Measurements from ENCODE around the gene GCN1. TPM values are rescaled to one million over a fixed set of nuclear protein-coding genes. Genes with fewer than 3 reads are reported as not detected.

The GCN1 gene
- polyA plus RNA-seq, 4 donors: 12.3 to 47.9 (median 21.0) TPM

DNA sequence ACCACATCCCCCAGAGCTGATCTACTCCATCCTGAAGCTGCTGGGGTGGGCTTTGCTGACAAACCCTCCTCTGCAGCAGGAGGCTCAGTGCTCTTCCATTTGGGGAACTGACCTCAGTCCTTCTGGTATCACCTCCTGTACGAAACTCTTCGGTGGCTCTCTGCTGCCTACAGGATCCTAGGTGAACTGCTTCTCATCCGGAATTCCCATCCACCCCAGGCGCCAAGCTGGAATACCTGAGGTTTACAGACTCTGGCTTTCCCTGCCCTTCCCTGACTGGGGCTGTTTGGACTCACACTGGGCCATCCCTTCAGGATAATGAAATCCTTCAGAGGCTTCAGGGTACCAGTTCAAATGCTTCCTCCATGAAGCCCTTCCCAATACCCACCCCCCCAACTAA lies 26.2 kb downstream of the GCN1 start:
- FAIRE-seq (no peak), DNase-seq (no peak)
- H3K9me3 ChIP-seq (ENCODE audit: control insufficient read depth in 2 of 2, insufficient read depth in 1 of 2, low read depth in 1 of 2, low read length in 1 of 2): no peaks in the 10 kb centered on the region
- H3K27me3 ChIP-seq (ENCODE audit: control insufficient read depth in 3 of 3, insufficient read depth in 3 of 3, low read length in 3 of 3): no peaks in the 10 kb centered on the region
- no peak overlapping the region for H3K27ac ChIP-seq (ENCODE audit: low read depth in 1 of 3, low read length in 2 of 3)
- 94 to 100% (median 94%) methylated on average over 4 of the region's 4 CpGs for WGBS, 3 donors
- H3K4me1 ChIP-seq (ENCODE audit: control insufficient read depth in 3 of 3, insufficient read depth in 2 of 3, low read depth in 1 of 3, low read length in 2 of 3): no peaks in the 10 kb centered on the region
- H3K4me3 ChIP-seq (ENCODE audit: low read depth in 1 of 3, low read length in 3 of 3): no peak overlapping the region
- H3K36me3 ChIP-seq (ENCODE audit: control insufficient read depth in 3 of 3, insufficient read depth in 2 of 3, low read depth in 1 of 3, low read length in 3 of 3): peaks cover 11 to 77% (median 14%) of the 10 kb centered on the region in 3 donors

GRCh38 chr12:120167529-120168095 lies 26.9 kb downstream of the GCN1 start:
- no peaks in the 10 kb centered on the region for H3K9me3 ChIP-seq (ENCODE audit: control insufficient read depth in 2 of 2, insufficient read depth in 1 of 2, low read depth in 1 of 2, low read length in 1 of 2)
- 88 to 89% (median 88%) methylated on average over 6 of the region's 6 CpGs for WGBS, 3 donors
- DNase-seq (no peak), FAIRE-seq (no peak)
- H3K27me3 ChIP-seq (ENCODE audit: control insufficient read depth in 3 of 3, insufficient read depth in 3 of 3, low read length in 3 of 3): no peaks in the 10 kb centered on the region
- no peak overlapping the region for H3K4me3 ChIP-seq (ENCODE audit: low read depth in 1 of 3, low read length in 3 of 3)
- no peaks in the 10 kb centered on the region for H3K4me1 ChIP-seq (ENCODE audit: control insufficient read depth in 3 of 3, insufficient read depth in 2 of 3, low read depth in 1 of 3, low read length in 2 of 3)
- H3K36me3 ChIP-seq (ENCODE audit: control insufficient read depth in 3 of 3, insufficient read depth in 2 of 3, low read depth in 1 of 3, low read length in 3 of 3): peaks cover 10 to 79% (median 17%) of the 10 kb centered on the region in 3 donors
- no peak overlapping the region for H3K27ac ChIP-seq (ENCODE audit: low read depth in 1 of 3, low read length in 2 of 3)

DNA sequence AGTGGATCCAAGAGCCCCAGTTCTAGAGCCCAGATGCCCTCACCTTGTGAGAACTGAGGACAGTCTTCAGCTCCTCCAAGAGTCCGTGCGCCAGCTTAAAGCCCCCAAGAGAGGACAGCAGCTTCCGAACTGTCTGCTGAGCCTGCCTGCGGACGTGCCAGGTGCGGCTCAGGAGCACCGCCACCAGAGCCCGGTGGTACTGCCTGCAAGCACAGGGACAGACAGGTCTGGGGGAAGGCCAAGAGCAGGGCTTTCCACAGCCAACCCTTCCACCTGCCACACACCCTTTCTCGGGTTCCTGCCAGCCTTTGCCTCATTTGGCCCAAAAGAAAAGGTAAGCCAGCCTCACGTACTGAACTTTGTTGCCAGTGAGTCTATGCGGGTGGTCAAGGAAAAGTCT lies 30.2 kb downstream of the GCN1 start:
- no peaks in the 10 kb centered on the region for H3K27me3 ChIP-seq (ENCODE audit: control insufficient read depth in 3 of 3, insufficient read depth in 3 of 3, low read length in 3 of 3)
- H3K4me1 ChIP-seq (ENCODE audit: control insufficient read depth in 3 of 3, insufficient read depth in 2 of 3, low read depth in 1 of 3, low read length in 2 of 3): no peaks in the 10 kb centered on the region
- DNase-seq (no peak), FAIRE-seq (no peak)
- peaks cover 14 to 83% (median 24%) of the 10 kb centered on the region in 3 donors for H3K36me3 ChIP-seq (ENCODE audit: control insufficient read depth in 3 of 3, insufficient read depth in 2 of 3, low read depth in 1 of 3, low read length in 3 of 3)
- no peak overlapping the region for H3K27ac ChIP-seq (ENCODE audit: low read depth in 1 of 3, low read length in 2 of 3)
- H3K9me3 ChIP-seq (ENCODE audit: control insufficient read depth in 2 of 2, insufficient read depth in 1 of 2, low read depth in 1 of 2, low read length in 1 of 2): no peaks in the 10 kb centered on the region
- no peak overlapping the region for H3K4me3 ChIP-seq (ENCODE audit: low read depth in 1 of 3, low read length in 3 of 3)
- WGBS, 3 donors: 92 to 94% (median 94%) methylated on average over 11 of the region's 11 CpGs

DNA sequence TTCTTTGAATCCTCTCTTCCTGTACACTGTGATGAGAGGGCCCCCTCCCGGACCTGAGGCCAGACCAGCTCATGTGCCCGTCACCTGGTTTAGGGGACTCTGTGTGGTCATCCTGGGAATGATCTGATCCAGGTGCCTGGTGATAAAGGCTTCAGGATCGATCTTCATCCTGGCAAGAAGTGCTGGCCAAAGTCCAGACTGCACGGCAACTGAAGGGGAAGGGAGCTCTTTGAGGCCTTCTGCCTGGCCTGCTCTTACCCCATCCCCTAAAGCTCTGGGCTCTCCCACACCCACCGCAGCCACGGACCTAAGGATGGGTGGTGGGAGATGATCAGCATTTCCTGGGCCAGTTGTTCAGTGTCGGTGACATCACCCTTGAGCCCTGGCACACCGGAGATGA lies 31.8 kb downstream of the GCN1 start:
- no peaks in the 10 kb centered on the region for H3K9me3 ChIP-seq (ENCODE audit: control insufficient read depth in 2 of 2, insufficient read depth in 1 of 2, low read depth in 1 of 2, low read length in 1 of 2)
- DNase-seq: peak in 1 of 2 donors; percentile 10
- no peak overlapping the region for H3K4me3 ChIP-seq (ENCODE audit: low read depth in 1 of 3, low read length in 3 of 3)
- H3K27ac ChIP-seq (ENCODE audit: low read depth in 1 of 3, low read length in 2 of 3): no peak overlapping the region
- peaks cover 16 to 84% (median 26%) of the 10 kb centered on the region in 3 donors for H3K36me3 ChIP-seq (ENCODE audit: control insufficient read depth in 3 of 3, insufficient read depth in 2 of 3, low read depth in 1 of 3, low read length in 3 of 3)
- FAIRE-seq: no peak
- no peaks in the 10 kb centered on the region for H3K27me3 ChIP-seq (ENCODE audit: control insufficient read depth in 3 of 3, insufficient read depth in 3 of 3, low read length in 3 of 3)
- H3K4me1 ChIP-seq (ENCODE audit: control insufficient read depth in 3 of 3, insufficient read depth in 2 of 3, low read depth in 1 of 3, low read length in 2 of 3): no peaks in the 10 kb centered on the region
- 68 to 86% (median 72%) methylated on average over 8 of the region's 8 CpGs for WGBS, 3 donors

DNA sequence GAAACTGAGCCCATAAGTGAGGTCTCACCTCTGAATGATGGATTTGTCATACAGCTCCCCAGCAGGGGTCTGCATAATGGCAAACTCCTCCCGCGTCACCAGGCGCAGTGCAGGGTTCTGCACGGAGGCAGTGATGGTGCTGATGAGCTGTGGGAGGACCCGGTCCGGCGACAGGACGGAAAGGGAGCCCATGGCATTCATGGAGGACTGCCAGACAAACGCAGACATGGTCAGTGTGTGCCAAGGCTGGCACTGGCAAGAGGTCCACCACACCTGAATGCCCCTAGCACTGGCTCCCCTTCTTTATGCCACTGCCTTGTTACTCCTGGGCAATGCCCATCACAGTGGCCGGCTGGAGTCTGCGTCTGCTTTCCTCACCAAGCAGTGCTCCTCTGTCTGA lies 32.7 kb downstream of the GCN1 start:
- Histone ChIP-seq H3K27ac (ENCODE audit: low read depth in 1 of 3, low read length in 2 of 3) (no peak overlapping the region), H3K27me3 (ENCODE audit: control insufficient read depth in 3 of 3, insufficient read depth in 3 of 3, low read length in 3 of 3) (no peaks in the 10 kb centered on the region), H3K4me3 (ENCODE audit: low read depth in 1 of 3, low read length in 3 of 3) (no peak overlapping the region), H3K9me3 (ENCODE audit: control insufficient read depth in 2 of 2, insufficient read depth in 1 of 2, low read depth in 1 of 2, low read length in 1 of 2) (no peaks in the 10 kb centered on the region), H3K36me3 (ENCODE audit: control insufficient read depth in 3 of 3, insufficient read depth in 2 of 3, low read depth in 1 of 3, low read length in 3 of 3) (peaks cover 23 to 83% (median 28%) of the 10 kb centered on the region in 3 donors), H3K4me1 (ENCODE audit: control insufficient read depth in 3 of 3, insufficient read depth in 2 of 3, low read depth in 1 of 3, low read length in 2 of 3) (no peaks in the 10 kb centered on the region)
- DNase-seq (no peak), FAIRE-seq (no peak)
- 96 to 98% (median 96%) methylated on average over 10 to 11 of the region's 11 CpGs for WGBS, 3 donors

DNA sequence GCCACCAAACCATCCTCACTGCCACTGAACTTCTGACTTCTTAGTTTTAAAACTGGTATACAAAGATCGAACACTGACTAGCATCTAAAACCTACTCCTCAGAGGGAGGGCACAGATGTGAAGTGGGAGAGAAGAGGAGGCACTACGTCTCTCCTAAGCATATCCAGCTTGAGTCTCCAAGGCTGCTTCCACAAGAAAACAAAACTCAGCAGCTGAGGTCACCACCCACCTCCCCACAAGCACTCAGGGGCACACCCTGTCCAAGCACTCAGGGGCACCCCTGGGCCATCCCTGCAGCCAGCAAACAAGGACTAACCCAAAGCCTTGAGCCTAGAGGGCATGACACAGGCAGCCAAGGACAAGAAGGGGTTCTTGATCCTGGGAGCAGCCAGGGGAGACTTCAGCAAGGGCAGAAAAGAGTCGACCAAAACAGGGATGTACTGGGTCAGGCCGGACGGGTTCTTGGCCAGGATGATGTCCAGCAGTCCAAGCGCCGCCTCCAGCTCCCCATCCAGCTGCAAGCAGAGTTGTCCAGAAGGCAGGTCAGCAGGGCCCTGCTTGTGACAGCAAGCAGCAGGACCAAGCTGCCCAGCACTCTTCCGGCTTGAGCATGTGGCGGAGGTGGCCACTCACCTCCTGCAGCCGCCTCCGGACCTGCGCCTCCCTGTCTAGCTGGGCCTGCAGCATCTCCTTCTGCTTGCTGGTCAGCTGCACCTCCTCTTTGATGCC lies 34.8 kb downstream of the GCN1 start:
- Histone ChIP-seq H3K36me3 (ENCODE audit: control insufficient read depth in 3 of 3, insufficient read depth in 2 of 3, low read depth in 1 of 3, low read length in 3 of 3) (peaks cover 35 to 86% (median 39%) of the 10 kb centered on the region in 3 donors), H3K27ac (ENCODE audit: low read depth in 1 of 3, low read length in 2 of 3) (no peak overlapping the region), H3K4me3 (ENCODE audit: low read depth in 1 of 3, low read length in 3 of 3) (no peak overlapping the region), H3K27me3 (ENCODE audit: control insufficient read depth in 3 of 3, insufficient read depth in 3 of 3, low read length in 3 of 3) (no peaks in the 10 kb centered on the region), H3K4me1 (ENCODE audit: control insufficient read depth in 3 of 3, insufficient read depth in 2 of 3, low read depth in 1 of 3, low read length in 2 of 3) (no peaks in the 10 kb centered on the region), H3K9me3 (ENCODE audit: control insufficient read depth in 2 of 2, insufficient read depth in 1 of 2, low read depth in 1 of 2, low read length in 1 of 2) (no peaks in the 10 kb centered on the region)
- 93 to 96% (median 93%) methylated on average over 12 of the region's 12 CpGs for WGBS, 3 donors
- FAIRE-seq (no peak), DNase-seq (no peak)

DNA sequence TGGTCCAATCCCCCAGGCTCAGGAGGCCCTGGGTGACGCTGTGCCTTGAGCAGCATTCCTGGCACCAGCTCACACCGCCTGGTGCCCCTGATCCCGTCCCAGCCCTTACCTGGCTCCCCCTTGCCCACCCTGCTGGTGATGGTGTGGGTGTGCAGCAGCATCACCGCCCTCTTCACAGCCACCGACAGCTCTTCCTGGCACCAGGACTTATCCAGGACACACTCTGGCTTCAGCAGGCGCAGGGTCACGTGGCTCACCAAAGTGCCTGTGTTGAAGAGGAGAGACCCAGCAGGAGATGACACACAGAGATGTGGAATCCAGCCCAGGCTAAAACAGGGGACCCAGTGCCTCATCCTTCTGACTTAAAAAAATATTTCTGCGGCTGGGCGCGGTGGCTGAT lies 36.2 kb downstream of the GCN1 start:
- H3K27me3 ChIP-seq (ENCODE audit: control insufficient read depth in 3 of 3, insufficient read depth in 3 of 3, low read length in 3 of 3): no peaks in the 10 kb centered on the region
- H3K27ac ChIP-seq (ENCODE audit: low read depth in 1 of 3, low read length in 2 of 3): no peak overlapping the region
- no peak for FAIRE-seq
- H3K4me1 ChIP-seq (ENCODE audit: control insufficient read depth in 3 of 3, insufficient read depth in 2 of 3, low read depth in 1 of 3, low read length in 2 of 3): no peaks in the 10 kb centered on the region
- no peak for DNase-seq
- H3K4me3 ChIP-seq (ENCODE audit: low read depth in 1 of 3, low read length in 3 of 3): no peak overlapping the region
- 96 to 99% (median 97%) methylated on average over 10 of the region's 10 CpGs for WGBS, 3 donors
- H3K36me3 ChIP-seq (ENCODE audit: control insufficient read depth in 3 of 3, insufficient read depth in 2 of 3, low read depth in 1 of 3, low read length in 3 of 3): peaks cover 33 to 87% (median 50%) of the 10 kb centered on the region in 3 donors
- H3K9me3 ChIP-seq (ENCODE audit: control insufficient read depth in 2 of 2, insufficient read depth in 1 of 2, low read depth in 1 of 2, low read length in 1 of 2): no peaks in the 10 kb centered on the region

- H3K4me3 ChIP-seq (ENCODE audit: low read depth in 1 of 3, low read length in 3 of 3): no peak overlapping the region
- no peak for FAIRE-seq
- H3K9me3 ChIP-seq (ENCODE audit: control insufficient read depth in 2 of 2, insufficient read depth in 1 of 2, low read depth in 1 of 2, low read length in 1 of 2): no peaks in the 10 kb centered on the region
- no peaks in the 10 kb centered on the region for H3K4me1 ChIP-seq (ENCODE audit: control insufficient read depth in 3 of 3, insufficient read depth in 2 of 3, low read depth in 1 of 3, low read length in 2 of 3)
- H3K36me3 ChIP-seq (ENCODE audit: control insufficient read depth in 3 of 3, insufficient read depth in 2 of 3, low read depth in 1 of 3, low read length in 3 of 3): peaks cover 33 to 86% (median 49%) of the 10 kb centered on the region in 3 donors
- DNase-seq: no peak
- no peaks in the 10 kb centered on the region for H3K27me3 ChIP-seq (ENCODE audit: control insufficient read depth in 3 of 3, insufficient read depth in 3 of 3, low read length in 3 of 3)
- no peak overlapping the region for H3K27ac ChIP-seq (ENCODE audit: low read depth in 1 of 3, low read length in 2 of 3)
- 90 to 91% (median 90%) methylated on average over 11 of the region's 11 CpGs for WGBS, 3 donors
Measured at GRCh38 chr12:120157678-120158077, 36.8 kb downstream of the GCN1 start.
